Activated CD8-positive, alpha-beta T cell treated with anti-CD3 and anti-CD28 coated beads for 36 hours (primary cell): Measurements from ENCODE around the gene ADARB2. TPM values are rescaled to one million over a fixed set of nuclear protein-coding genes. Genes with fewer than 3 reads are reported as not detected.

Experiments used
- ATAC-seq: fragments of 200-7000 bp; cut with Tn5 transposase; one replicate; pipeline ENCODE4 v1.10.0; 2021; ENCODE audit warnings: mild to moderate bottlenecking, moderate library complexity
- CTCF ChIA-PET: fragments of 350-600 bp; sonication (Branson Sonifier 250); formaldehyde crosslinking; loops from one replicate; lab custom pipeline; 2021; ENCODE audit warnings: antibody characterized with exemption; lab: Charles Lee
- POLR2A ChIA-PET: fragments of 350-600 bp; sonication (Branson Sonifier 250); formaldehyde crosslinking; loops from one replicate; lab custom pipeline; 2021; ENCODE audit warnings: antibody characterized with exemption; lab: Charles Lee
- DNase-seq: peaks from one replicate; pipeline ENCODE4 v3.0.0-alpha.2; 2020
- H3K27ac Mint-ChIP-seq: one replicate; pipeline ENCODE4 v1.8.0; 2021; ENCODE audit warnings: mild to moderate bottlenecking, mixed read lengths
- H3K27me3 Mint-ChIP-seq: one replicate; pipeline ENCODE4 v1.8.0; 2021; ENCODE audit warnings: mixed read lengths
- H3K36me3 Mint-ChIP-seq: one replicate; pipeline ENCODE4 v1.8.0; 2021; ENCODE audit warnings: low read depth, mixed read lengths
- H3K4me1 Mint-ChIP-seq: one replicate; pipeline ENCODE4 v1.8.0; 2021; ENCODE audit warnings: low read depth, mixed read lengths
- H3K4me3 Mint-ChIP-seq: one replicate; pipeline ENCODE4 v1.8.0; 2021; ENCODE audit warnings: mild to moderate bottlenecking, moderate library complexity, mixed read lengths
- H3K9me3 Mint-ChIP-seq: one replicate; pipeline ENCODE4 v1.8.0; 2021; ENCODE audit warnings: mixed read lengths
- CTCF ChIP-seq: fragments of 200-600 bp; IDR thresholded peaks from one replicate; pipeline ENCODE4 v1.8.0; 2022; ENCODE audit warnings: antibody characterized with exemption, mild to moderate bottlenecking
- intact Hi-C: fragments of 100-400 bp; cut with micrococcal nuclease; formaldehyde crosslinking; loops from one replicate; pipeline ENCODE4 v1.10.0; 2022
- total RNA-seq, 2 experiments: library from RNA; stranded (reverse); gene quantifications; one replicate each; pipeline ENCODE4 v1.2.3, GENCODE V29; 2021

Gene ADARB2
- total RNA-seq, 2 experiments from 2014 or later = 1.3 to 1.6 TPM

- Mint-ChIP-seq H3K4me1 (peaks cover 12% of the 10 kb centered on the region), H3K36me3 (no peaks in the 10 kb centered on the region), H3K4me3 (no peak overlapping the region), H3K27ac (peak overlapping the region; percentile 64), H3K27me3 (peaks cover 5% of the 10 kb centered on the region), H3K9me3 (no peaks in the 10 kb centered on the region)
- intact Hi-C loops = no loop called here
- CTCF ChIA-PET = interaction anchor here (1.1 to 2.2 kb wide), 2 partner anchors 81 to 178 kb away, joined by 3 to 6 read pairs; no protein-coding TSS in a partner anchor
- POLR2A ChIA-PET = no interaction called here
- TF ChIP-seq CTCF = no peak
- DNase-seq (no peak), ATAC-seq (peak; percentile 51)
These were observed 449.3 kb downstream of the ADARB2 start for GRCh38 chr10:1287971-1288401.

GRCh38 chr10:1287487-1287886 lies 449.8 kb downstream of the ADARB2 start:
- CTCF ChIA-PET = interaction anchor here (1.1 to 2.2 kb wide), 2 partner anchors 82 to 177 kb away, joined by 3 to 6 read pairs; no protein-coding TSS in a partner anchor
- POLR2A ChIA-PET = interaction anchor here (0.9 kb wide), 1 partner anchor 11 kb away, joined by 3 read pairs; no protein-coding TSS in a partner anchor
- no peak for TF ChIP-seq CTCF
- Mint-ChIP-seq H3K27me3 (peaks cover 3% of the 10 kb centered on the region), H3K27ac (peak overlapping the region; percentile 64), H3K4me3 (no peak overlapping the region), H3K9me3 (no peaks in the 10 kb centered on the region), H3K4me1 (peaks cover 12% of the 10 kb centered on the region), H3K36me3 (no peaks in the 10 kb centered on the region)
- ATAC-seq = peak; percentile 37
- intact Hi-C loops = no loop called here
- no peak for DNase-seq

GRCh38 chr10:1284076-1284475 lies 453.2 kb downstream of the ADARB2 start:
- H3K9me3 Mint-ChIP-seq = no peaks in the 10 kb centered on the region
- peaks cover 12% of the 10 kb centered on the region for H3K4me1 Mint-ChIP-seq
- POLR2A ChIA-PET = no interaction called here
- CTCF ChIA-PET = no interaction called here
- ATAC-seq = no peak
- no peaks in the 10 kb centered on the region for H3K36me3 Mint-ChIP-seq
- TF ChIP-seq CTCF = no peak
- H3K27me3 Mint-ChIP-seq = peaks cover 6% of the 10 kb centered on the region
- no peak overlapping the region for H3K4me3 Mint-ChIP-seq
- H3K27ac Mint-ChIP-seq = no peak overlapping the region
- no peak for DNase-seq
- intact Hi-C loops = no loop called here

- H3K36me3 Mint-ChIP-seq = no peaks in the 10 kb centered on the region
- POLR2A ChIA-PET = interaction anchor here (1.0 kb wide), 1 partner anchor 17 kb away, joined by 3 read pairs; no protein-coding TSS in a partner anchor
These were observed 455.9 kb downstream of the ADARB2 start for GRCh38 chr10:1281405-1281782.

More at GRCh38 chr10:1281405-1281782, 455.9 kb downstream of the ADARB2 start:
- TF ChIP-seq CTCF = no peak
- H3K9me3 Mint-ChIP-seq = no peaks in the 10 kb centered on the region
- peaks cover 6% of the 10 kb centered on the region for H3K27me3 Mint-ChIP-seq
- no peaks in the 10 kb centered on the region for H3K4me1 Mint-ChIP-seq
- CTCF ChIA-PET = no interaction called here
- ATAC-seq (no peak), DNase-seq (no peak)
- intact Hi-C loops = no loop called here
- H3K4me3 Mint-ChIP-seq = no peak overlapping the region
- no peak overlapping the region for H3K27ac Mint-ChIP-seq
